Neuronal stem cell (in vitro differentiated cells): ENCODE measurements around the gene ZMYM4.
"Not testable (repeated sequence)": the region's sequence is repeated elsewhere in the genome, so short reads cannot be mapped to it uniquely, and the experiment has no call there.

Experiments
- DNase-seq: peaks from one replicate; pipeline ENCODE4 v3.0.0-alpha.2; 2013; ENCODE audit warnings: low spot score
- H2AFZ ChIP-seq: one replicate; pipeline ENCODE4 v1.6.1; 2013; ENCODE audit warnings: mild to moderate bottlenecking, low read length, inconsistent platforms
- H2AK5ac ChIP-seq: 2 replicates; pipeline ENCODE4 v1.6.1; 2013; ENCODE audit warnings: low read depth, mild to moderate bottlenecking, inconsistent platforms, low read length, moderate library complexity, mixed read lengths
- H2BK120ac ChIP-seq: 2 replicates; pipeline ENCODE4 v1.6.1; 2013; ENCODE audit warnings: low read depth, mild to moderate bottlenecking, inconsistent platforms, low read length, moderate library complexity, mixed read lengths
- H2BK12ac ChIP-seq: one replicate; pipeline ENCODE4 v1.6.1; 2013; ENCODE audit warnings: low read length, inconsistent platforms
- H2BK15ac ChIP-seq: 2 replicates; pipeline ENCODE4 v1.6.1; 2013; ENCODE audit warnings: mild to moderate bottlenecking, low read length, inconsistent platforms, mixed read lengths
- H2BK5ac ChIP-seq: one replicate; pipeline ENCODE4 v1.6.1; 2013; ENCODE audit warnings: inconsistent platforms, mild to moderate bottlenecking, low read length, moderate library complexity
- H3K14ac ChIP-seq: one replicate; pipeline ENCODE4 v1.6.1; 2013; ENCODE audit warnings: low read length, inconsistent platforms
- H3K18ac ChIP-seq: 2 replicates; pipeline ENCODE4 v1.6.1; 2013; ENCODE audit warnings: low read length, inconsistent platforms
- H3K23ac ChIP-seq: 2 replicates; pipeline ENCODE4 v1.6.1; 2013; ENCODE audit warnings: low read depth, mild to moderate bottlenecking, mixed read lengths, low read length, inconsistent platforms; ENCODE audit not compliant: poor library complexity
- H3K27ac ChIP-seq: replicated peaks from 3 replicates; pipeline ENCODE4 v1.5.1; 2013; ENCODE audit warnings: low read length, inconsistent platforms
- H3K27me3 ChIP-seq, 3 experiments: 2 replicates each; pipeline ENCODE4 v1.6.1; 2013; ENCODE audit warnings: low read length in 3 of 3, mild to moderate bottlenecking in 2 of 3, inconsistent platforms in 1 of 3, low read depth in 1 of 3, mixed read lengths in 1 of 3, moderate library complexity in 1 of 3; ENCODE audit not compliant: control insufficient read depth in 3 of 3, insufficient read depth in 3 of 3
- H3K36me3 ChIP-seq, 2 donors: replicated peaks in 1 of 2; 2 replicates each; pipeline ENCODE4 v1.6.1; 2013; ENCODE audit warnings: low read length in 2 of 2; ENCODE audit not compliant: control insufficient read depth in 2 of 2, insufficient read depth in 2 of 2
- H3K4ac ChIP-seq: 2 replicates; pipeline ENCODE4 v1.6.1; 2013; ENCODE audit warnings: inconsistent platforms, mild to moderate bottlenecking, low read length, moderate library complexity
- H3K4me1 ChIP-seq, 2 donors: 1 replicate in 1 of 2; 2 replicates in 1 of 2; pipeline ENCODE4 v1.6.1; 2013; ENCODE audit warnings: low read length in 2 of 2, low read depth in 1 of 2; ENCODE audit not compliant: control insufficient read depth in 2 of 2, insufficient read depth in 1 of 2
- H3K4me2 ChIP-seq: one replicate; pipeline ENCODE4 v1.6.1; 2013; ENCODE audit warnings: mild to moderate bottlenecking, low read length, inconsistent platforms; ENCODE audit not compliant: insufficient read depth, poor library complexity, severe bottlenecking
- H3K4me3 ChIP-seq, 2 donors: 2 replicates each; pipeline ENCODE4 v1.5.1; 2013; ENCODE audit warnings: low read length in 2 of 2, mild to moderate bottlenecking in 2 of 2, inconsistent platforms in 1 of 2, moderate library complexity in 1 of 2
- H3K79me1 ChIP-seq: one replicate; pipeline ENCODE4 v1.6.1; 2013; ENCODE audit warnings: low read depth, mild to moderate bottlenecking, inconsistent platforms, low read length, moderate library complexity
- H3K9ac ChIP-seq: one replicate; pipeline ENCODE4 v1.6.1; 2013; ENCODE audit warnings: mild to moderate bottlenecking, low read depth, low read length, inconsistent platforms; ENCODE audit not compliant: poor library complexity
- H3K9me3 ChIP-seq, 2 donors: replicated peaks in 1 of 2; 2 replicates each; pipeline versions ENCODE3 to v1.6.1; 2013; ENCODE audit warnings: low read length in 2 of 2, mild to moderate bottlenecking in 2 of 2, inconsistent platforms in 1 of 2, low read depth in 1 of 2, mixed read lengths in 1 of 2, moderate library complexity in 1 of 2; ENCODE audit not compliant: control insufficient read depth in 2 of 2, insufficient read depth in 1 of 2
- H4K8ac ChIP-seq: one replicate; pipeline ENCODE4 v1.6.1; 2013; ENCODE audit warnings: low read depth, mild to moderate bottlenecking, inconsistent platforms, low read length, moderate library complexity
- H4K91ac ChIP-seq: one replicate; pipeline ENCODE4 v1.6.1; 2013; ENCODE audit warnings: low read length, low read depth, mild to moderate bottlenecking, inconsistent platforms; ENCODE audit not compliant: poor library complexity
- WGBS, 2 donors: extraction: QIAGEN DNeasy Blood & Tissue Kit; methylation state at CpG; one replicate each; pipeline ENCODE4 v1.1.7; 2013; ENCODE audit warnings: missing lambda C conversion rate in 2 of 2, mixed read lengths in 1 of 2; ENCODE audit not compliant: insufficient read length in 2 of 2, insufficient replicate concordance in 1 of 2; ENCODE audit errors: extremely low coverage in 2 of 2; 5-methylcytosine and 5-hydroxymethylcytosine counted together

Gene ZMYM4

DNA sequence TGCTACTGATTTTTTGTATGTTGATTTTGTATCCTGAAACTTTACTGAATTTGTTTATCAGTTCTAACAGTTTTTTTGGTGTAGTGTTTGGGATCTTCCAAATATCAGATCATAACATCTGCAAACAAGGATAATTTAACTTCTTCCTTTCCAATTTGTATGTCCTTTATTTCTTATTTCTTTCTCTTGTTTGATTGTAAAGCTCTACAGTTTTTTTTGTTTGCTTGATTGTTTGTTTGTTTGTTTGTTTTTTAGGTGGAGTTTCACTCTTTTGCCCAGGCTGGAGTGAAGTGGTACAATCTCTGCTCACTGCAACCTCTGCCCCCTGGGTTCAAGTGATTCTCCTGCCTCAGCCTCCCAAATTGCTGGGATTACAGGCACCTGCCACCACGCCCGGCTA is 31.7 kb upstream of the ZMYM4 start:
- not testable (repeated sequence) for H3K9ac ChIP-seq
- no CpG with 5 or more reads among the region's 2 CpGs for WGBS, 2 donors

DNA sequence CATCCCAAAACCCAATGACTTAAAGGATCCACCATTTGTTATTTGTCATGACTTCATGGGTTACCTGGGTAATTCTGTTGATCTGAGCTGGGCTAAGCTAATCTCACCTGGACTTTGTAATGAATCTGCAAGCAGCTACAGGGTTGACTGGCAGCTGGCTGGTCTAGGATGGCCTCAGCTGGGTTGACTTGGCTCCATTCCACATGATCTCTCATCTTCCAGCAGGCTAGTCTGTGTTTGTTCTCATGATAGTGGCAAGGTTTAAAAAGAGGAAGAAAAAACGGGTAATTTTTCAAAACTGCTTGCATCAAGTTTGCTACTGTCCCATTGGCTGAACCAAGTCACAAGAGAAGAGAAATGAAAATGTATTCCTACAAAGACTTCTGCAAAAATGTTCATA is 24.8 kb upstream of the ZMYM4 start:
- Histone ChIP-seq H4K91ac (no peak overlapping the region), H3K4me1 (no peaks in the 10 kb centered on the region), H3K18ac (no peak overlapping the region), H2BK120ac (no peak overlapping the region), H4K8ac (no peak overlapping the region), H3K4ac (no peak overlapping the region), H2BK5ac (no peak overlapping the region), H2AK5ac (no peak overlapping the region), H3K23ac (no peak overlapping the region), H3K4me3 (no peak overlapping the region), H3K9me3 (no peaks in the 10 kb centered on the region), H3K9ac (no peak overlapping the region), H2AFZ (no peak overlapping the region), H3K14ac (no peak overlapping the region), H2BK15ac (no peak overlapping the region), H2BK12ac (no peak overlapping the region), H3K27me3 (no peaks in the 10 kb centered on the region), H3K79me1 (no peaks in the 10 kb centered on the region), H3K36me3 (no peaks in the 10 kb centered on the region), H3K4me2 (no peak overlapping the region), H3K27ac (no peak overlapping the region)
- no peak for DNase-seq
- no CpG with 5 or more reads among the region's 1 CpG for WGBS, 2 donors

More for the DNA sequence above, 31.7 kb upstream of the ZMYM4 start:
- H2BK5ac ChIP-seq, H3K27ac ChIP-seq, H3K18ac ChIP-seq, H2AK5ac ChIP-seq, H3K14ac ChIP-seq, H4K8ac ChIP-seq, H3K4me3 ChIP-seq, H3K4me1 ChIP-seq, H3K9me3 ChIP-seq, H3K36me3 ChIP-seq, H3K27me3 ChIP-seq, H2AFZ ChIP-seq, H3K79me1 ChIP-seq, H2BK120ac ChIP-seq, H2BK15ac ChIP-seq, H2BK12ac ChIP-seq, H4K91ac ChIP-seq, H3K23ac ChIP-seq, H3K4ac ChIP-seq, DNase-seq, H3K4me2 ChIP-seq: not testable (repeated sequence)

DNA sequence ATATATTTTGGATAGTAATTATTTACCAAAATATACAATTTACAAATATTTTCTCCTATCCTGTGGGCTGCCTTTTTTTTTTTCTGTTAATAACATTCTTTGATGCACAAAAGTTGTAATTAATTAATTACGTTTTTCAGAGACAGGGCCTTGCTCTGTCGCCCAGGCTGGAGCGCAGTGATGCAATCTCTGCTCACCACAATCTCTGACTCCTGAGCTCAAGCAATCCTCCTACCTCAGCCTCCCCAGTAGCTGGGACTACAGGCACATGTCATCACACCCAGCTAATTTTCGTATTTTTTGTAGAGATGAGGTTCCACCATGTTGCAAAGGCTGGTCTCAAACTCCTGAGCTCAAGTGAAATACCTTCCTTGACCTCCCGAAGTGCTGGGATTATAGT is 21.3 kb upstream of the ZMYM4 start:
- no peak overlapping the region for H2AFZ ChIP-seq
- H4K91ac ChIP-seq: no peak overlapping the region
- no peak for DNase-seq
- H3K9ac ChIP-seq: no peak overlapping the region
- H3K23ac ChIP-seq: no peak overlapping the region
- no peaks in the 10 kb centered on the region for H3K27me3 ChIP-seq
- WGBS, 2 donors: no CpG with 5 or more reads among the region's 5 CpGs
- H3K4me2 ChIP-seq: no peak overlapping the region
- no peak overlapping the region for H3K14ac ChIP-seq
- no peaks in the 10 kb centered on the region for H3K79me1 ChIP-seq
- H3K18ac ChIP-seq: no peak overlapping the region
- no peak overlapping the region for H3K4me3 ChIP-seq
- no peaks in the 10 kb centered on the region for H3K36me3 ChIP-seq
- no peaks in the 10 kb centered on the region for H3K4me1 ChIP-seq
- no peaks in the 10 kb centered on the region for H3K9me3 ChIP-seq
- H2BK120ac ChIP-seq: no peak overlapping the region
- H2AK5ac ChIP-seq: no peak overlapping the region
- no peak overlapping the region for H2BK5ac ChIP-seq
- H3K4ac ChIP-seq: no peak overlapping the region
- no peak overlapping the region for H4K8ac ChIP-seq
- H2BK12ac ChIP-seq: no peak overlapping the region
- H2BK15ac ChIP-seq: no peak overlapping the region
- H3K27ac ChIP-seq: no peak overlapping the region

- WGBS, 2 donors: no CpG with 5 or more reads among the region's 2 CpGs
- H2BK120ac ChIP-seq: no peak overlapping the region
- H2AFZ ChIP-seq: no peak overlapping the region
- H3K9ac ChIP-seq: no peak overlapping the region
- no peak for DNase-seq
- no peak overlapping the region for H3K14ac ChIP-seq
- H2BK5ac ChIP-seq: no peak overlapping the region
- no peak overlapping the region for H2BK15ac ChIP-seq
- no peaks in the 10 kb centered on the region for H3K27me3 ChIP-seq
- H3K18ac ChIP-seq: no peak overlapping the region
- H3K4me3 ChIP-seq: no peak overlapping the region
- no peak overlapping the region for H4K8ac ChIP-seq
- no peak overlapping the region for H3K23ac ChIP-seq
- H3K9me3 ChIP-seq: no peaks in the 10 kb centered on the region
- no peak overlapping the region for H4K91ac ChIP-seq
- no peak overlapping the region for H3K27ac ChIP-seq
- H3K4me1 ChIP-seq: peaks cover 0 to 2% of the 10 kb centered on the region in 2 donors
- H3K4ac ChIP-seq: no peak overlapping the region
- no peak overlapping the region for H3K4me2 ChIP-seq
- H3K79me1 ChIP-seq: no peaks in the 10 kb centered on the region
- H3K36me3 ChIP-seq: no peaks in the 10 kb centered on the region
- no peak overlapping the region for H2BK12ac ChIP-seq
- no peak overlapping the region for H2AK5ac ChIP-seq
Measured at GRCh38 chr1:35253941-35254340, 14.6 kb upstream of the ZMYM4 start.
